Pancreas (tissue), 10 donors: ENCODE results near the gene SMIM32. TPM values are rescaled to one million over a fixed set of nuclear protein-coding genes. Genes with fewer than 3 reads are reported as not detected.

Experiments used
- ATAC-seq, 4 donors: fragments of 200-7000 bp; cut with Tn5 transposase; one replicate each; pipeline versions ENCODE4 v1.8.0 to v1.9.1; 2020; ENCODE audit warnings: mild to moderate bottlenecking in 4 of 4, moderate library complexity in 4 of 4
- DNase-seq, 6 donors: peaks; one replicate each; pipeline ENCODE4 v3.0.0-alpha.2; 2020
- FAIRE-seq: peaks from 2 replicates; lab custom pipeline; 2012; peaks lifted over from hg19 to GRCh38; lab: Jason Lieb, UNC
- H3K27ac ChIP-seq, 4 donors: fragments of 200-600 bp; sonication (generic); 1 replicate in 3 of 4; 2 replicates in 1 of 4; pipeline versions ENCODE4 v1.5.0 to v1.8.0; 2020
- H3K27me3 ChIP-seq, 4 donors: fragments of 200-600 bp; one replicate each; pipeline ENCODE4 v1.8.0; 2021
- H3K36me3 ChIP-seq, 3 donors: fragments of 200-600 bp; sonication (generic) in 1 of 3; one replicate each; pipeline versions ENCODE4 v1.5.0 to v1.8.0; 2020 to 2021
- H3K4me1 ChIP-seq, 3 donors: fragments of 200-600 bp; one replicate each; pipeline ENCODE4 v1.8.0; 2021
- H3K4me3 ChIP-seq, 4 donors: fragments of 200-600 bp; sonication (generic) in 2 of 4; one replicate each; pipeline versions ENCODE4 v1.5.0 to v1.8.0; 2020 to 2021
- H3K9me3 ChIP-seq, 4 donors: fragments of 200-600 bp; one replicate each; pipeline ENCODE4 v1.8.0; 2021
- WGBS, 2 donors: extraction: QIAGEN DNeasy Blood & Tissue Kit; methylation state at CpG; one replicate each; pipeline ENCODE4 v1.1.7; 2013; 5-methylcytosine and 5-hydroxymethylcytosine counted together
- intact Hi-C, 3 donors: fragments of 100-400 bp; cut with DNase I; formaldehyde crosslinking; loops; one replicate each; pipeline versions ENCODE4 v1.11.1 to v1.14.2; 2022
- polyA plus RNA-seq, 2 donors: library from polyadenylated mRNA; stranded (reverse); fragments of 200-250 nt; gene quantifications; one replicate each; pipeline ENCODE4 v1.2.3, GENCODE V29; 2013
- total RNA-seq, 6 donors: library from RNA; stranded (reverse); fragmentation: NEBNext Ultra II Directional in 4 of 6; extraction: Animal tissue kit (Norgen Biotek cat#: 25700) in 4 of 6; gene quantifications; one replicate each; pipeline versions ENCODE4 v1.2.1 to v1.2.4, GENCODE V29; 2021 to 2023
- TF ChIP-seq, protein P1 (sequence below), 4 donors: fragments of 200-600 bp; sonication (generic) in 3 of 4; IDR thresholded peaks; one replicate each; pipeline versions ENCODE4 v1.5.0 to v1.8.0; 2021; ENCODE audit warnings: antibody characterized with exemption in 4 of 4
- donor health status: healthy with polysubstance abuse.
- donor health status: DM: no; HTN: no; CAD: no; lungs with moderate emphysema.
- donor health status: DM: no; HTN: no; CAD: no.
- donor health status: control.
- donor health status: control.
- donor health status: Bipolar disorder and iron deficiency.
- donor health status: DM: yes; HTN: yes; CAD: no.
- donor health status: DM: no; HTN: no; CAD: no.
- donor health status: DM: no; HTN: no; CAD: no.
- donor health status: DM: yes; HTN: yes; CAD: no.

SMIM32 gene
- total and polyA plus RNA-seq, 8 donors: 0.12 to 4.2 (median 0.43) TPM; not detected in 1

DNA sequence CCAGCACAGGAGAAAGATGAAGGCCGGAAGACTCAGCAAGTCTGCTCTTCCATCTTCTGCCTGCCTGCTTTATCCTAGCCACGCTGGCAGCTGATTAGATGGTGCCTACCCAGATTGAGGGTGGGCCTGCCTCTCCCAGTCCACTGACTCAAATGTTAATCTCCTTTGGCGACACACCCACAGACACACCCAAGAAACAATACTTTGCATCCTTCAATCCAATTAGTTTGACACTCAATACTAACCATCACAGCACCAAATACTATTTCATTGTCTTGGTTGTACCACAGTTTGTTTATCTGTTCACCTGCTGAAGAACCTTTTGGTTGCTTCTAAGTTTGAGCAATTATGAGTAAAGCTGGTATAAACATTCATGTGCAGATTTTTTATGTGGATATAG is 23.7 kb downstream of the SMIM32 start:
- no peak for FAIRE-seq
- Histone ChIP-seq H3K4me3 (no peak overlapping the region), H3K27ac (no peak overlapping the region), H3K9me3 (no peaks in the 10 kb centered on the region), H3K4me1 (peaks cover 0 to 7% (median 0%) of the 10 kb centered on the region in 3 donors), H3K27me3 (no peaks in the 10 kb centered on the region), H3K36me3 (peaks cover 0 to 28% (median 3%) of the 10 kb centered on the region in 3 donors)
- intact Hi-C loops: no loop called here
- DNase-seq: no peak
- TF ChIP-seq, protein P1, sequence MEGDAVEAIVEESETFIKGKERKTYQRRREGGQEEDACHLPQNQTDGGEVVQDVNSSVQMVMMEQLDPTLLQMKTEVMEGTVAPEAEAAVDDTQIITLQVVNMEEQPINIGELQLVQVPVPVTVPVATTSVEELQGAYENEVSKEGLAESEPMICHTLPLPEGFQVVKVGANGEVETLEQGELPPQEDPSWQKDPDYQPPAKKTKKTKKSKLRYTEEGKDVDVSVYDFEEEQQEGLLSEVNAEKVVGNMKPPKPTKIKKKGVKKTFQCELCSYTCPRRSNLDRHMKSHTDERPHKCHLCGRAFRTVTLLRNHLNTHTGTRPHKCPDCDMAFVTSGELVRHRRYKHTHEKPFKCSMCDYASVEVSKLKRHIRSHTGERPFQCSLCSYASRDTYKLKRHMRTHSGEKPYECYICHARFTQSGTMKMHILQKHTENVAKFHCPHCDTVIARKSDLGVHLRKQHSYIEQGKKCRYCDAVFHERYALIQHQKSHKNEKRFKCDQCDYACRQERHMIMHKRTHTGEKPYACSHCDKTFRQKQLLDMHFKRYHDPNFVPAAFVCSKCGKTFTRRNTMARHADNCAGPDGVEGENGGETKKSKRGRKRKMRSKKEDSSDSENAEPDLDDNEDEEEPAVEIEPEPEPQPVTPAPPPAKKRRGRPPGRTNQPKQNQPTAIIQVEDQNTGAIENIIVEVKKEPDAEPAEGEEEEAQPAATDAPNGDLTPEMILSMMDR (IDR thresholded peaks at IDR 0.05): no peak
- no peak for ATAC-seq
- 96 to 98% methylated on average over 3 of the region's 3 CpGs for WGBS, 2 donors

DNA sequence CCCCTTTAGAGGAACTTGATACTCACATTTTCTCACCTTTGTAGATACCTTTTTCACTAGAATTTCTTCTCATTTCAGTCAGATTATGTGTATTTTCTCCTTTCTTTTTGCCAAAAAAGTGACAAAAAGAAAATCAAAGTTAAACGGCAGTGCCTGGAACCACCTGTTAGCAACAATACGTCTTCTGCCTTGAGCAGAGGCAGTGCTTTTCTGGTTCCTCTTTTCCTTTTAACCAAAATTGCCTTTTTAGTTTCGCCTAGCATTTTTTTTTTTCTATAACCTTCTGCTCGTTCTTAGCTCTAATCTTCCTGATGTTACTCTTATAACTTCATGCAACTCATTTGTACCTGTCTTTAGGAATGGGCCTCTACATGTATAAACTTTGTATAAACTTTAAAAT is 26.1 kb downstream of the SMIM32 start:
- no peaks in the 10 kb centered on the region for H3K27me3 ChIP-seq
- H3K9me3 ChIP-seq: no peaks in the 10 kb centered on the region
- H3K4me3 ChIP-seq: no peak overlapping the region
- intact Hi-C loops: no loop called here
- peaks cover 0 to 24% (median 3%) of the 10 kb centered on the region in 3 donors for H3K36me3 ChIP-seq
- TF ChIP-seq, protein P1 (IDR thresholded peaks at IDR 0.05): no peak
- 73 to 77% methylated on average over 4 of the region's 4 CpGs for WGBS, 2 donors
- H3K27ac ChIP-seq: no peak overlapping the region
- FAIRE-seq: no peak
- no peak for DNase-seq
- ATAC-seq: no peak
- peaks cover 0 to 7% (median 0%) of the 10 kb centered on the region in 3 donors for H3K4me1 ChIP-seq

DNA sequence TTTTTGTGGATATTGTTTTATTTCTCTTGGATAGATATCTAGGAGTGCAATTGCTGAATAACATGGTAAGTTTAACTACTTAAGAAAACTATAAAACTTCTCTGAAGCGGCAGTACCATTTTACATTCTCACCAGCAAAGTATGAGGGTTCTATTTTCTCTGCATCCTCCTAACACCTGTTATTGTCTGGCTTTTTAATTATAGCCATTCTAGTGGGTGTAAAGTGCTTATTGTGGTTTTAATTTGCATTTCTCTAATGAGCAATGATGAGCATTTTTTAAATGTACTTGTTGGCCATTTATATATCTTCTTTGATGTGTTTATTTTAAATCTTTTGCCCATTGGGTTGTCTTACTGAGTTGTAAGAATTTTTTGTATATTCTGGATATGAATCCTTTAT is 28.7 kb downstream of the SMIM32 start:
- FAIRE-seq (no peak), ATAC-seq (no peak), DNase-seq (no peak)
- H3K4me3 ChIP-seq: no peak overlapping the region
- intact Hi-C loops: no loop called here
- H3K9me3 ChIP-seq: no peaks in the 10 kb centered on the region
- no peak overlapping the region for H3K27ac ChIP-seq
- H3K27me3 ChIP-seq: no peaks in the 10 kb centered on the region
- TF ChIP-seq, protein P1 (IDR thresholded peaks at IDR 0.05): no peak
- WGBS, 2 donors: 96 to 97% methylated on average over 1 of the region's 1 CpG
- peaks cover 0 to 7% (median 0%) of the 10 kb centered on the region in 3 donors for H3K4me1 ChIP-seq
- H3K36me3 ChIP-seq: peaks cover 0 to 19% (median 3%) of the 10 kb centered on the region in 3 donors

DNA sequence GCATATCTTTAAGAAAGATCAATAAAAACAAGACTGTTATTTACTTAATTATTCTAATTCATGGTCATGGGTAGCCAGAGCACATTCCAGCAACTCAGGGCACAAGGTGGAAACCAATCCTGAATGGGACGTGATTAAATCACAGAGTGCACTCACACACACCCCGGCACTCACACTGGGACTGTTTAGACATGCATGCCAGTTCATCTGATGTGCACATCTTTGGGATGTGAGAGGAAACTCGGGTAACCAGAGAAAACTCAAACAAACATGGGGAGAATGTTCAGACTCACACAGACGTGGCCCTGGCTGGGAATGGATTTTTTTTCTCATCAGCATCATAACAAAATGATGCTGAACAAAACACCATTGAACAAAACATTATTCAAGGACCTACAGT is 31.0 kb downstream of the SMIM32 start:
- H3K9me3 ChIP-seq: no peaks in the 10 kb centered on the region
- DNase-seq: no peak
- H3K36me3 ChIP-seq: peaks cover 0 to 10% (median 0%) of the 10 kb centered on the region in 3 donors
- ATAC-seq: no peak
- no peak for FAIRE-seq
- H3K4me1 ChIP-seq: peaks cover 0 to 7% (median 0%) of the 10 kb centered on the region in 3 donors
- H3K27ac ChIP-seq: no peak overlapping the region
- 56 to 63% methylated on average over 4 of the region's 4 CpGs for WGBS, 2 donors
- intact Hi-C loops: no loop called here
- no peak overlapping the region for H3K4me3 ChIP-seq
- H3K27me3 ChIP-seq: no peaks in the 10 kb centered on the region
- TF ChIP-seq, protein P1 (IDR thresholded peaks at IDR 0.05): no peak

DNA sequence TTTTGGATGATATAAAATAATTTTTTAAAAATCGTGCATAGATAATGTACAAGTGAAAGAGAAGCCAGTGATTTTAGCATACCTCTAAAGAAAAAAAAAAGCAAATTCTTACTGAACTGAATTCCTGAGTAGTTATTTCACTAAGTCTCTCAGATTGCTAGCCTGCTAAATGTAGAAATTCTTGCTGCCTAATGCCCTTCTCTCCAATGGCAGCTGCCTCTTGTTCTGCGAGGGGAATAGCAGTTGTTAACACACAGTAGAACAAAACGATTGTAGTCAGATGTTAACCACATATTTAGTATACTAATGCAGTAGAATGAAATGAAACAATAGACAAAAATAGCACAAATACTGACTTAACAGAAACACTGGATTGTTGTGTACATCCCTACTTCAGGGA is 33.5 kb downstream of the SMIM32 start:
- intact Hi-C loops: no loop called here
- TF ChIP-seq, protein P1 (IDR thresholded peaks at IDR 0.05): no peak
- no peak overlapping the region for H3K4me3 ChIP-seq
- DNase-seq: no peak
- H3K4me1 ChIP-seq: no peaks in the 10 kb centered on the region
- H3K36me3 ChIP-seq: peaks cover 0 to 22% (median 0%) of the 10 kb centered on the region in 3 donors
- WGBS, 2 donors: 63 to 67% methylated on average over 3 of the region's 3 CpGs
- no peaks in the 10 kb centered on the region for H3K27me3 ChIP-seq
- H3K9me3 ChIP-seq: no peaks in the 10 kb centered on the region
- H3K27ac ChIP-seq: no peak overlapping the region
- ATAC-seq: no peak
- no peak for FAIRE-seq
